PC-3 (cell line): ENCODE data around the gene SNAP47.

Experiments used
- CTCF ChIP-seq: fragments of 300-600 bp; sonication (generic); conservative IDR thresholded peaks from 2 replicates; pipeline ENCODE4 v1.5.1; 2017; ENCODE audit warnings: antibody characterized with exemption, low read depth, mild to moderate bottlenecking, low read length
- EZH2 ChIP-seq: fragments of 300-600 bp; sonication (generic); IDR thresholded peaks from one replicate; pipeline ENCODE4 v1.6.1; 2017; ENCODE audit warnings: antibody characterized with exemption, mild to moderate bottlenecking, low read length; ENCODE audit not compliant: unreplicated experiment
- EZH2phosphoT487 ChIP-seq: fragments of 300-600 bp; sonication (generic); IDR thresholded peaks from 2 replicates; pipeline ENCODE4 v1.6.1; 2018; ENCODE audit warnings: mild to moderate bottlenecking, antibody characterized with exemption, low read length, borderline replicate concordance

GRCh38 chr1:227733751-227734545, 1.3 kb upstream of the SNAP47 start:
- TF ChIP-seq CTCF: no peak
- TF ChIP-seq EZH2: no peak
- no peak for TF ChIP-seq EZH2phosphoT487
